WTC11 (cell line): ENCODE data around the gene NEU2. TPM values are rescaled to one million over a fixed set of nuclear protein-coding genes. Genes with fewer than 3 reads are reported as not detected.

Experiments used
- ATAC-seq: fragments of 200-7000 bp; cut with Tn5 transposase; 2 replicates; pipeline ENCODE4 v1.10.0; 2021; ENCODE audit warnings: mild to moderate bottlenecking, moderate library complexity
- CTCF ChIA-PET: fragments of 300-600 bp; sonication (Branson Sonifier 250); formaldehyde crosslinking; loops from one replicate; lab custom pipeline; 2021; ENCODE audit warnings: antibody characterized with exemption; lab: Charles Lee
- POLR2A ChIA-PET: fragments of 350-600 bp; sonication (Branson Sonifier 250); formaldehyde crosslinking; loops from one replicate; lab custom pipeline; 2021; ENCODE audit warnings: antibody characterized with exemption; lab: Charles Lee
- DNase-seq: peaks from one replicate; pipeline ENCODE4 v3.0.0; 2021; ENCODE audit warnings: low spot score
- H3K27ac Mint-ChIP-seq: 2 replicates; pipeline ENCODE4 v1.8.0; 2021; ENCODE audit warnings: mixed read lengths
- H3K27me3 Mint-ChIP-seq: 2 replicates; pipeline ENCODE4 v1.8.0; 2021; ENCODE audit warnings: low read depth, mild to moderate bottlenecking, moderate library complexity, mixed read lengths
- H3K36me3 Mint-ChIP-seq: 2 replicates; pipeline ENCODE4 v1.8.0; 2021; ENCODE audit warnings: mixed read lengths
- H3K4me1 Mint-ChIP-seq: 2 replicates; pipeline ENCODE4 v1.8.0; 2022; ENCODE audit warnings: mixed read lengths
- H3K4me3 Mint-ChIP-seq: 2 replicates; pipeline ENCODE4 v1.8.0; 2021; ENCODE audit warnings: mild to moderate bottlenecking, moderate library complexity, mixed read lengths
- H3K9me3 Mint-ChIP-seq: 2 replicates; pipeline ENCODE4 v1.8.0; 2021; ENCODE audit warnings: mixed read lengths
- CREB1 ChIP-seq: sonication (generic); formaldehyde crosslinking; IDR thresholded peaks from 2 replicates; pipeline ENCODE4 v1.8.0; 2023; ENCODE audit warnings: mild to moderate bottlenecking, missing genetic modification reagents
- CREM ChIP-seq: sonication (generic); formaldehyde crosslinking; IDR thresholded peaks from 2 replicates; pipeline ENCODE4 v1.8.1; 2022; ENCODE audit warnings: mild to moderate bottlenecking, missing genetic modification reagents, moderate library complexity
- GABPB1 ChIP-seq: sonication (generic); formaldehyde crosslinking; IDR thresholded peaks from 2 replicates; pipeline ENCODE4 v1.8.1; 2023; ENCODE audit warnings: mild to moderate bottlenecking, missing genetic modification reagents
- JUN ChIP-seq: sonication (generic); formaldehyde crosslinking; IDR thresholded peaks from 2 replicates; pipeline ENCODE4 v1.8.0; 2023; ENCODE audit warnings: mild to moderate bottlenecking, missing genetic modification reagents
- MXD4 ChIP-seq: fragments of 250-450 bp; sonication (Bioruptor Pico); IDR thresholded peaks from 2 replicates; pipeline ENCODE4 v1.8.0; 2021; ENCODE audit warnings: mild to moderate bottlenecking, moderate library complexity, borderline replicate concordance
- NFATC4 ChIP-seq: fragments of 250-450 bp; sonication (Bioruptor Pico); IDR thresholded peaks from 2 replicates; pipeline ENCODE4 v1.9.0; 2021; ENCODE audit warnings: mild to moderate bottlenecking
- NFE2L1 ChIP-seq: sonication (generic); formaldehyde crosslinking; IDR thresholded peaks from 2 replicates; pipeline ENCODE4 v1.8.1; 2023; ENCODE audit warnings: missing genetic modification reagents
- NFYB ChIP-seq: sonication (generic); formaldehyde crosslinking; conservative IDR thresholded peaks from 2 replicates; pipeline ENCODE4 v1.8.0; 2022; ENCODE audit warnings: low read depth, missing genetic modification reagents
- RELA ChIP-seq: sonication (generic); formaldehyde crosslinking; IDR thresholded peaks from 2 replicates; pipeline ENCODE4 v1.8.1; 2022; ENCODE audit warnings: missing genetic modification reagents, mild to moderate bottlenecking, borderline replicate concordance
- RORB ChIP-seq: fragments of 250-450 bp; sonication (Bioruptor Pico); IDR thresholded peaks from 2 replicates; pipeline ENCODE4 v1.9.0; 2021; ENCODE audit warnings: mild to moderate bottlenecking
- SMAD4 ChIP-seq: sonication (generic); formaldehyde crosslinking; IDR thresholded peaks from 2 replicates; pipeline ENCODE4 v1.8.0; 2022; ENCODE audit warnings: mild to moderate bottlenecking, missing genetic modification reagents
- TEAD4 ChIP-seq: sonication (generic); formaldehyde crosslinking; IDR thresholded peaks from 2 replicates; pipeline ENCODE4 v1.8.0; 2022; ENCODE audit warnings: mild to moderate bottlenecking, missing genetic modification reagents
- ZNF138 ChIP-seq: sonication (generic); formaldehyde crosslinking; conservative IDR thresholded peaks from 2 replicates; pipeline ENCODE4 v1.8.1; 2022; ENCODE audit warnings: mild to moderate bottlenecking, moderate library complexity, missing genetic modification reagents
- ZNF671 ChIP-seq: fragments of 250-450 bp; sonication (Bioruptor Pico); IDR thresholded peaks from 2 replicates; pipeline ENCODE4 v1.8.0; 2021; ENCODE audit warnings: mild to moderate bottlenecking
- total RNA-seq: library from RNA; stranded (reverse); gene quantifications from 3 replicates; pipeline ENCODE4 v1.2.3, GENCODE V29; 2021
- TF ChIP-seq, protein P1 (sequence below): sonication (generic); formaldehyde crosslinking; IDR thresholded peaks from 2 replicates; pipeline ENCODE4 v1.8.0; 2023; ENCODE audit warnings: missing genetic modification reagents, mild to moderate bottlenecking, borderline replicate concordance
- TF ChIP-seq, protein P2 (sequence below): sonication (generic); formaldehyde crosslinking; IDR thresholded peaks from 2 replicates; pipeline ENCODE4 v1.8.1; 2023; ENCODE audit warnings: mild to moderate bottlenecking, moderate library complexity, missing genetic modification reagents
- TF ChIP-seq, protein P3 (sequence below): fragments of 250-450 bp; sonication (Bioruptor Pico); IDR thresholded peaks from 2 replicates; pipeline ENCODE4 v2.1.2; 2022; ENCODE audit warnings: mild to moderate bottlenecking, moderate library complexity
- TF ChIP-seq, protein P4 (sequence below): sonication (generic); formaldehyde crosslinking; IDR thresholded peaks from 2 replicates; pipeline ENCODE4 v1.8.1; 2023; ENCODE audit warnings: mild to moderate bottlenecking, missing genetic modification reagents, moderate library complexity
- TF ChIP-seq, protein P5 (sequence below): sonication (generic); formaldehyde crosslinking; IDR thresholded peaks from 2 replicates; pipeline ENCODE4 v1.8.1; 2022; ENCODE audit warnings: mild to moderate bottlenecking, moderate library complexity, missing genetic modification reagents
- TF ChIP-seq, protein P6 (sequence below): fragments of 250-450 bp; sonication (Bioruptor Pico); IDR thresholded peaks from 2 replicates; pipeline ENCODE4 v1.8.0; 2021; ENCODE audit warnings: mild to moderate bottlenecking
- TF ChIP-seq, protein P7 (sequence below): sonication (generic); formaldehyde crosslinking; conservative IDR thresholded peaks from 2 replicates; pipeline ENCODE4 v1.8.1; 2022; ENCODE audit warnings: mild to moderate bottlenecking, missing genetic modification reagents

The NEU2 gene
- total RNA-seq, 1 experiment from 2014 or later = not detected

DNA sequence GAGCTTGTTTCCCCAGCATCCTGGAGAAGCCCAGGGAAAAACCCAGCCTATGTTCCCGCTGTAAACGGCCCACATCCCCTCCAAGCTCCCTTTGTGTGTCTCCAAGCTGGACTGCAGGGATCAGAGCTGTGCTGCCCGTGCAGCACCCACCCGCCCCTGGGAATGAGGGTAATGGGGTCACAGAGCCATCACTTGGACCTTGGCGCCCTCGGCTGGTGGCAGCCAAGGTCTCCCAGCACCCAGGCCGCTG, 27.0 kb downstream of the NEU2 start (continued):
- TF ChIP-seq, protein P1, sequence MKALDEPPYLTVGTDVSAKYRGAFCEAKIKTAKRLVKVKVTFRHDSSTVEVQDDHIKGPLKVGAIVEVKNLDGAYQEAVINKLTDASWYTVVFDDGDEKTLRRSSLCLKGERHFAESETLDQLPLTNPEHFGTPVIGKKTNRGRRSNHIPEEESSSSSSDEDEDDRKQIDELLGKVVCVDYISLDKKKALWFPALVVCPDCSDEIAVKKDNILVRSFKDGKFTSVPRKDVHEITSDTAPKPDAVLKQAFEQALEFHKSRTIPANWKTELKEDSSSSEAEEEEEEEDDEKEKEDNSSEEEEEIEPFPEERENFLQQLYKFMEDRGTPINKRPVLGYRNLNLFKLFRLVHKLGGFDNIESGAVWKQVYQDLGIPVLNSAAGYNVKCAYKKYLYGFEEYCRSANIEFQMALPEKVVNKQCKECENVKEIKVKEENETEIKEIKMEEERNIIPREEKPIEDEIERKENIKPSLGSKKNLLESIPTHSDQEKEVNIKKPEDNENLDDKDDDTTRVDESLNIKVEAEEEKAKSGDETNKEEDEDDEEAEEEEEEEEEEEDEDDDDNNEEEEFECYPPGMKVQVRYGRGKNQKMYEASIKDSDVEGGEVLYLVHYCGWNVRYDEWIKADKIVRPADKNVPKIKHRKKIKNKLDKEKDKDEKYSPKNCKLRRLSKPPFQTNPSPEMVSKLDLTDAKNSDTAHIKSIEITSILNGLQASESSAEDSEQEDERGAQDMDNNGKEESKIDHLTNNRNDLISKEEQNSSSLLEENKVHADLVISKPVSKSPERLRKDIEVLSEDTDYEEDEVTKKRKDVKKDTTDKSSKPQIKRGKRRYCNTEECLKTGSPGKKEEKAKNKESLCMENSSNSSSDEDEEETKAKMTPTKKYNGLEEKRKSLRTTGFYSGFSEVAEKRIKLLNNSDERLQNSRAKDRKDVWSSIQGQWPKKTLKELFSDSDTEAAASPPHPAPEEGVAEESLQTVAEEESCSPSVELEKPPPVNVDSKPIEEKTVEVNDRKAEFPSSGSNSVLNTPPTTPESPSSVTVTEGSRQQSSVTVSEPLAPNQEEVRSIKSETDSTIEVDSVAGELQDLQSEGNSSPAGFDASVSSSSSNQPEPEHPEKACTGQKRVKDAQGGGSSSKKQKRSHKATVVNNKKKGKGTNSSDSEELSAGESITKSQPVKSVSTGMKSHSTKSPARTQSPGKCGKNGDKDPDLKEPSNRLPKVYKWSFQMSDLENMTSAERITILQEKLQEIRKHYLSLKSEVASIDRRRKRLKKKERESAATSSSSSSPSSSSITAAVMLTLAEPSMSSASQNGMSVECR = no peak
- TF ChIP-seq JUN (CRISPR knock-in tag) (no peak), MXD4 (CRISPR knock-in tag) (no peak), CREB1 (CRISPR knock-in tag) (no peak), RORB (no peak)
- TF ChIP-seq, protein P2, sequence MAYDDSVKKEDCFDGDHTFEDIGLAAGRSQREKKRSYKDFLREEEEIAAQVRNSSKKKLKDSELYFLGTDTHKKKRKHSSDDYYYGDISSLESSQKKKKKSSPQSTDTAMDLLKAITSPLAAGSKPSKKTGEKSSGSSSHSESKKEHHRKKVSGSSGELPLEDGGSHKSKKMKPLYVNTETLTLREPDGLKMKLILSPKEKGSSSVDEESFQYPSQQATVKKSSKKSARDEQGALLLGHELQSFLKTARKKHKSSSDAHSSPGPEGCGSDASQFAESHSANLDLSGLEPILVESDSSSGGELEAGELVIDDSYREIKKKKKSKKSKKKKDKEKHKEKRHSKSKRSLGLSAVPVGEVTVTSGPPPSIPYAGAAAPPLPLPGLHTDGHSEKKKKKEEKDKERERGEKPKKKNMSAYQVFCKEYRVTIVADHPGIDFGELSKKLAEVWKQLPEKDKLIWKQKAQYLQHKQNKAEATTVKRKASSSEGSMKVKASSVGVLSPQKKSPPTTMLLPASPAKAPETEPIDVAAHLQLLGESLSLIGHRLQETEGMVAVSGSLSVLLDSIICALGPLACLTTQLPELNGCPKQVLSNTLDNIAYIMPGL (CRISPR knock-in tag) = no peak

DNA sequence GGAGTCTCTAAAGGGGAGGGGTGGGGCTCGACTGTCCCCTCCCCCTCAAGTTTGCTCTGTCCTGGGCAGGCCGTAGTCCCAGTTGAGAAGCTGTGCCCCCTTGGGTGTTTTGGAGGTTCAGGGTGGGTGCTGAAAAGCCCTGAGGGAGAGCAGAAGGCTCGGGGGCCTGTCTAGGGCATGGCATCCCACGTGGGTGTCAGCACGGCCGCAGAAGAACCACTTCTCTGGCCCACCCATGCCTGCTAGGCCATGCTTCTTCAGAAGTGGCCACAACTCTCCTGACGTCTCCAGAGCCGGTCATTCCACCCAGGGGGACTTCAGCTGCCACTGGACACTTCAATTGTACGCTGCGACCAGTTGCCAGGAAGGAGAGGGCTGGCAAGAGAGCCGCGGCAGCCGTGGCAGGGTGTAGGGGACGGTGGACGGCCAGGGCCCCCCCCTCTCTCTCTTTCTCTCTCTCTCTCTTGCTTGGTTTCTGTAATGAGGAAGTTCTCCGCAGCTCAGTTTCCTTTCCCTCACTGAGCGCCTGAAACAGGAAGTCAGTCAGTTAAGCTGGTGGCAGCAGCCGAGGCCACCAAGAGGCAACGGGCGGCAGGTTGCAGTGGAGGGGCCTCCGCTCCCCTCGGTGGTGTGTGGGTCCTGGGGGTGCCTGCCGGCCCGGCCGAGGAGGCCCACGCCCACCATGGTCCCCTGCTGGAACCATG, 27.5 kb downstream of the NEU2 start, which contains the start of gene INPP5D:
INPP5D (plus strand) TSS at position 546 of the 704 bp plus-strand sequence; CDS start at position 683, 137 bp downstream.
- TF ChIP-seq GABPB1 (CRISPR knock-in tag) = peak; percentile 58; the same call in 1 of the 2 replicates
- TF ChIP-seq SMAD4 = no peak
- Mint-ChIP-seq H3K27ac (no peak within 1 kb of the TSS), H3K4me1 (peaks cover 16% of the 10 kb centered on the region), H3K36me3 (no peaks in the 10 kb centered on the region), H3K27me3 (no peaks in the 10 kb centered on the region), H3K4me3 (no peak within 1 kb of the TSS), H3K9me3 (no peaks in the 10 kb centered on the region)
- CTCF ChIA-PET = interaction anchor here (0.7 to 3.6 kb wide), 14 partner anchors 9 to 207 kb away, joined by 3 to 19 read pairs (median 6); partner anchors contain the start of gene ATG16L1
- POLR2A ChIA-PET = no interaction called here
- DNase-seq (no peak), ATAC-seq (no peak)

DNA sequence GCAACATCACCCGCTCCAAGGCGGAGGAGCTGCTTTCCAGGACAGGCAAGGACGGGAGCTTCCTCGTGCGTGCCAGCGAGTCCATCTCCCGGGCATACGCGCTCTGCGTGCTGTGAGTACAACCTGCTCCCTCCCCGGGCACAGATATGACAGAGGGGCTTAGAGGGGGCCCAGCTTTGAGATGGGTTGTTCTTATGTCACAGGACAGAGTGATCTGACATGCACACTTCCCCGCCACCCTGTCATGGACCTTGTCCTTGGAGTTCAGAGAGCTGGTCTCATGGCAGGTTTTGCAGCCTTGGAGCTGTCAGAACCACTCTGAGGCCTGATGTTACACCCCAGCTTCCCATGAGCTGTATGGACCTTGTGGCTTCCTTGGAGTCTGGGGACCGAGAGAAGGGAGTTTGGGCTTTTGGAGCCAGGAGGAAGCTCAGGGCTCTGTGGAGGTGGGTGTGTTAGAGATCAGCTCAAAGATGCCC, 28.1 kb downstream of the NEU2 start:
- Mint-ChIP-seq H3K4me3 (no peak overlapping the region), H3K4me1 (peaks cover 16% of the 10 kb centered on the region), H3K27me3 (no peaks in the 10 kb centered on the region), H3K9me3 (no peaks in the 10 kb centered on the region), H3K36me3 (no peaks in the 10 kb centered on the region), H3K27ac (no peak overlapping the region)
- no peak for ATAC-seq
- CTCF ChIA-PET = interaction anchor here (0.6 to 3.6 kb wide), 14 partner anchors 9 to 262 kb away, joined by 3 to 19 read pairs (median 6); partner anchors contain the start of gene ATG16L1
- DNase-seq = no peak
- TF ChIP-seq, protein P3, sequence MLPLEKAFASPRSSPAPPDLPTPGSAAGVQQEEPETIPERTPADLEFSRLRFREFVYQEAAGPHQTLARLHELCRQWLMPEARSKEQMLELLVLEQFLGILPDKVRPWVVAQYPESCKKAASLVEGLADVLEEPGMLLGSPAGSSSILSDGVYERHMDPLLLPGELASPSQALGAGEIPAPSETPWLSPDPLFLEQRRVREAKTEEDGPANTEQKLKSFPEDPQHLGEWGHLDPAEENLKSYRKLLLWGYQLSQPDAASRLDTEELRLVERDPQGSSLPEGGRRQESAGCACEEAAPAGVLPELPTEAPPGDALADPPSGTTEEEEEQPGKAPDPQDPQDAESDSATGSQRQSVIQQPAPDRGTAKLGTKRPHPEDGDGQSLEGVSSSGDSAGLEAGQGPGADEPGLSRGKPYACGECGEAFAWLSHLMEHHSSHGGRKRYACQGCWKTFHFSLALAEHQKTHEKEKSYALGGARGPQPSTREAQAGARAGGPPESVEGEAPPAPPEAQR = no peak
- TF ChIP-seq, protein P4, sequence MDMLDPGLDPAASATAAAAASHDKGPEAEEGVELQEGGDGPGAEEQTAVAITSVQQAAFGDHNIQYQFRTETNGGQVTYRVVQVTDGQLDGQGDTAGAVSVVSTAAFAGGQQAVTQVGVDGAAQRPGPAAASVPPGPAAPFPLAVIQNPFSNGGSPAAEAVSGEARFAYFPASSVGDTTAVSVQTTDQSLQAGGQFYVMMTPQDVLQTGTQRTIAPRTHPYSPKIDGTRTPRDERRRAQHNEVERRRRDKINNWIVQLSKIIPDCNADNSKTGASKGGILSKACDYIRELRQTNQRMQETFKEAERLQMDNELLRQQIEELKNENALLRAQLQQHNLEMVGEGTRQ = no peak
- TF ChIP-seq RELA (CRISPR knock-in tag) (no peak), NFYB (CRISPR knock-in tag) (no peak), TEAD4 (CRISPR knock-in tag) (no peak), NFE2L1 (CRISPR knock-in tag) (no peak), ZNF671 (CRISPR knock-in tag) (no peak), ZNF138 (no peak), NFATC4 (CRISPR knock-in tag) (no peak), CREM (CRISPR knock-in tag) (no peak)
- TF ChIP-seq, protein P5, sequence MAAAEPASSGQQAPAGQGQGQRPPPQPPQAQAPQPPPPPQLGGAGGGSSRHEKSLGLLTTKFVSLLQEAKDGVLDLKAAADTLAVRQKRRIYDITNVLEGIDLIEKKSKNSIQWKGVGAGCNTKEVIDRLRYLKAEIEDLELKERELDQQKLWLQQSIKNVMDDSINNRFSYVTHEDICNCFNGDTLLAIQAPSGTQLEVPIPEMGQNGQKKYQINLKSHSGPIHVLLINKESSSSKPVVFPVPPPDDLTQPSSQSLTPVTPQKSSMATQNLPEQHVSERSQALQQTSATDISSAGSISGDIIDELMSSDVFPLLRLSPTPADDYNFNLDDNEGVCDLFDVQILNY (CRISPR knock-in tag) = no peak
- TF ChIP-seq, protein P6, sequence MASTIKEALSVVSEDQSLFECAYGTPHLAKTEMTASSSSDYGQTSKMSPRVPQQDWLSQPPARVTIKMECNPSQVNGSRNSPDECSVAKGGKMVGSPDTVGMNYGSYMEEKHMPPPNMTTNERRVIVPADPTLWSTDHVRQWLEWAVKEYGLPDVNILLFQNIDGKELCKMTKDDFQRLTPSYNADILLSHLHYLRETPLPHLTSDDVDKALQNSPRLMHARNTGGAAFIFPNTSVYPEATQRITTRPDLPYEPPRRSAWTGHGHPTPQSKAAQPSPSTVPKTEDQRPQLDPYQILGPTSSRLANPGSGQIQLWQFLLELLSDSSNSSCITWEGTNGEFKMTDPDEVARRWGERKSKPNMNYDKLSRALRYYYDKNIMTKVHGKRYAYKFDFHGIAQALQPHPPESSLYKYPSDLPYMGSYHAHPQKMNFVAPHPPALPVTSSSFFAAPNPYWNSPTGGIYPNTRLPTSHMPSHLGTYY (CRISPR knock-in tag) = no peak
- TF ChIP-seq, protein P7, sequence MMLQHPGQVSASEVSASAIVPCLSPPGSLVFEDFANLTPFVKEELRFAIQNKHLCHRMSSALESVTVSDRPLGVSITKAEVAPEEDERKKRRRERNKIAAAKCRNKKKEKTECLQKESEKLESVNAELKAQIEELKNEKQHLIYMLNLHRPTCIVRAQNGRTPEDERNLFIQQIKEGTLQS (CRISPR knock-in tag) = no peak
- POLR2A ChIA-PET = interaction anchor here (0.6 kb wide), 1 partner anchor 70 kb away, joined by 3 read pairs; no protein-coding TSS in a partner anchor
